GM12874 (cell line): ENCODE results near the gene PCED1B.

Source experiments
- CTCF ChIP-seq: IDR thresholded peaks from 2 replicates; pipeline ENCODE4 v1.5.1; 2011; ENCODE audit warnings: low read depth, mild to moderate bottlenecking, control low read depth, low read length, moderate library complexity; ENCODE audit not compliant: insufficient read depth

PCED1B gene

GRCh38 chr12:47216150-47216677 lies 136.8 kb downstream of the PCED1B start:
- TF ChIP-seq CTCF: no peak

GRCh38 chr12:47218191-47218654 lies 138.8 kb downstream of the PCED1B start:
- TF ChIP-seq CTCF: no peak

GRCh38 chr12:47219243-47219642 lies 139.8 kb downstream of the PCED1B start:
- TF ChIP-seq CTCF: no peak

- no peak for TF ChIP-seq CTCF
These were observed 142.0 kb downstream of the PCED1B start for GRCh38 chr12:47221256-47222023.

- TF ChIP-seq CTCF: no peak
These were observed 143.2 kb downstream of the PCED1B start for GRCh38 chr12:47222520-47223030.

- TF ChIP-seq CTCF: no peak
These were observed 143.8 kb downstream of the PCED1B start for GRCh38 chr12:47223031-47223847.

GRCh38 chr12:47223848-47224213 lies 144.4 kb downstream of the PCED1B start:
- TF ChIP-seq CTCF: no peak
